ENCODE measurements around the gene HDAC4.

The HDAC4 gene

DNA sequence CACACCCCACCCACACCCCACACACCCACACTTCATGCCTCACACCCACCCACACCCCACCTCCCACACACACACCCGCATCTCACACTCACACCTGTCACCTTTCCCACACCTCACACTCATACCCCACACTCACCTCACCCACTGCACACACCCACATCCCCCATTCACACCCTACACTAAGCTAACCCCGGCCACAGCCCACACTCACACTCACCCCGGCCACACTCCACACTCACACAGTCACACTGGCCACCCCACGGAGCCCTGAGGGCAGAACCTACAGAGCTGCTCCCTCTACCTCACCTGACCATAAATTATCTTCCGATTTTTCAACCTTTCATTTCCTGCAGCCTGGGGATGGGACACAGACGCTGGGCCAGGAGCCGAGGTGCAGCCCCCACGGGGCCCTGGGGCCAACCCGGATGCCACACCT is 241.3 kb downstream of the HDAC4 start:
- no peak for DNase-seq

DNA sequence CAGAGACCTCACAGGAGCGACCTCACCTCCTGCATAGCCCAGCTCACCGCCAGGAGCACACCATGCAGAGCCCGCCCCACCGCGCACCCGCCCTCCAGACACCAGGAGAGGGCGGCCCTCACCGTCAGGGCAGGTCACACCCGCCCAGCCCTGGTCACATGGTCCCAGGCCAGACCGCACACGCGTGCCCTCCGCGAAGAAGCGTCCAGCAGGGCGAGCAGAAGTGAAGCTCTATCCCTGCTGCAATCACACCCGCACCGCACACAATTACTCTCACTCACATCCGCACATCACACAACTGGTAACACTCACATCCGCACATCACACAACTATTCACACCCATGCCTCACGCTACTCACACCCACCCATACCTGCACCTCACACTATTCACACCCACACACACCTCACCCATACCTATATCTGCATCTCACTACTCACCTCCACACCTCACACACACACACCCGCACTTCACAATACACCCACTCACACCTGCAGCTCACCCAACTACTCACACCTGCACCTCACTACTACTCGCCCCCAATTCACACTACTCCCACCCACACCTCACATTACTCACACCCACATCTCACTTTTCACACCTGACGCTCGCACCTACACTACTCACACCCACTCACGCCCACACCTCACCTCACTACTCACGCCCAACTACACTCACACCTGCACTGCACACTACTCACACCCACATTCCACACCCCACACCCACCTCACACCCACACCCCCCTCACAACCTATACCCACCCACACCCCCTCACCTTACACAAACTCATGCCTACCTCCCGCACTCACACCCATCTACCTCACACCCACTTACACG is 242.0 kb downstream of the HDAC4 start:
- DNase-seq: no peak

DNA sequence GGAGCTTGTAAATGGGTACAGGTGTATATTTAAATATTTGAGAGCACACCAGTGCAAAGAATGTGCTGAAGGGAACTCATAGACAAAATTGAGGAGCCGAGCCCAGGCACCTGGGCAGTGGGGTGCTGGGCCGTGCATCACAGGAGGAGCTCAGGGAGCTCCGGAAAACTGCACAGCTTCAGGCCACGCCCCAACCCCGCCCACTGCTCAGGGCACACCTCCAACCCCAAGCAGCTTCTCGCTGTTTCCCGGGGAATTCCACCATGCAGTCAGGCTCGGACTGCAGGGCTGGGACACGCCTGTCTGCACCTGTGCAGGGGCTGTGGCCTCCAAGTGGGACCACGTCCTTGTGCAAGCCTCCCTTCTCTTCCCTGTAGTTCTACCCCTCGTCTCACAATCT is 243.0 kb downstream of the HDAC4 start:
- peak; percentile 38 for DNase-seq

DNA sequence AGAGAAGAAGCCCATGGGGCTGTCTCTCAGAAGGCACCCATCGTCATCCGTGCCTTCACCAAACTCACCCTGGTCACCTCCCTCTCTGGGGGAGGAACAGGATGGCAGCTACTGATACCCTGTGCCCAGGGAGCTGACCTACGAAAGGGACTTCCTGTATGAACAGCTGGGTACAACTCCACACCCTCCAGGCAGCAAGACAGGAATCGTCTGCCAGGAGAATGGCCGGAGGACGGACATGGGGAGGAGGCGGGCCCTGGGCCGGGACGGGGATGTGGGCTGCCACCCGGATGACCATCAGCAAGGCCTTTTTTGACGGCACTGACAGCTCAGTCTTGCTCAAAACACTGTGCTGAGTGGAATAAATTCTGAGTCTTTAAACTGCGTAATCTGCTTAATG is 243.6 kb downstream of the HDAC4 start:
- DNase-seq: no peak

DNA sequence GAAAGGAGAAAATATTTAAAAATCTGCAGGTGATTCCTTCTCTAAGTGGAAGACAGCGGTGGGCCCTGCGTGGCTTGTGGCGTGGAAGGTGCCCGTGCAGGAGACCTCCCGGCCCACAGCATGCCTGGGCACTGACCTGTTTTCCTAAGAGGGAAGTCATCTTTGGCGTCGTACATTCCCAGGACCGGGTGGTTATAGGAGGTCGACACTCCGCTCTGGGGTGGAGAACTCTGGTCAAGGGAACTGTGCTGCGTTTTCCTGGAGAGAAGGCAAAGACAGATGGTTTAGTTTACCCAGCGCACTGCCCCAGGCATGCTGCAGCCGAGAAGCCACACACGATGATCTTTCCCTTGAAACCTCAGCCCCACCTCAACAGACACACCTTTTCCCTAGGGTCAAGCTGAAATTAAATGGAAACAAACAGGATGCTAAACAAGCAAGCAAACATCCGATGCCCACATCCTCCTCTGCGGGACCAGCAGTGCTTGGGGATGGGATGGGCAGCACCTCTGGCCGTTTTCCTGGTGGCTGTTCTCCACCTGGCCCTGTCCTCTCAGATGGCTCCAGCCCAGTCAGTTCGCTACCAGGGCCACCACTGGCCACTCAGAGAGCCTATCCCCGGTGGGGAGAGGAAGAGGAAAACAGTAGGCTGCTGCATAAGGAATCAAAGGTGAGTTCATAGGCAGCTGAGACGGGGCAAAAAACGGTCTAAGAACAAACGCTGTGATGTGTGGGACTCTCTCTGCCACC is 244.1 kb downstream of the HDAC4 start:
- no peak for DNase-seq

DNA sequence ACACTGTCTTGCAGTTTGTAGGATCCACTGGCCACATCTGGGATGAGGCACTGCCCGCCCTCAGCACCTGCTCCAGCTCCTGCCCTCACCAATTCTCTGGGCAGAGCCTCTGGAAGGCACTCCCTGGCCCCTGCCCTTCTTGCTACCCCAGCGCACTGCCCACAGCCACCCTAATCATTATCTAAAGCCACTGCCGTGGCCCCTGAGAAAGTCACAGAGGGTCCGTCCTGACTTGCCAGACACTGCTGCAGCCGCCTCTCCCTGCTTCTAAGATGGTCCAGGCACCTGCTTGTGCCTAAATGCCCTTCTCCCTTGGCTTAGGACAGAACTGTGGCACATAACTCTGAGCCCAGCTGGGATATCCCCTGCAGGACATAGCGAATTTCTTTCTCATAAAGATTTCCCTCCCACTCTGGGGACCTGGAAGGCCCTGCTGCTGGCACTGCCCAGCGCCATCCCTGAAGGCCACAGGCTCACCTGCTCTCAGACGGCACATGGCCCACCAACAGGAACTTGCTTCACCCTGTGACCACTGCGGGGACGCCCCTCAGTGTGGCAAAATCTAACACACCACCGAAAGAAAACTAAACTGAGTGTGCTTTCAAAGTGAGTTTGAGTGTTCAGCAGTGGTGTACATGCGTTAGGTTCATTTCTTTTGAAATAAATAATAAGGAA is 244.9 kb downstream of the HDAC4 start:
- no peak for DNase-seq

DNA sequence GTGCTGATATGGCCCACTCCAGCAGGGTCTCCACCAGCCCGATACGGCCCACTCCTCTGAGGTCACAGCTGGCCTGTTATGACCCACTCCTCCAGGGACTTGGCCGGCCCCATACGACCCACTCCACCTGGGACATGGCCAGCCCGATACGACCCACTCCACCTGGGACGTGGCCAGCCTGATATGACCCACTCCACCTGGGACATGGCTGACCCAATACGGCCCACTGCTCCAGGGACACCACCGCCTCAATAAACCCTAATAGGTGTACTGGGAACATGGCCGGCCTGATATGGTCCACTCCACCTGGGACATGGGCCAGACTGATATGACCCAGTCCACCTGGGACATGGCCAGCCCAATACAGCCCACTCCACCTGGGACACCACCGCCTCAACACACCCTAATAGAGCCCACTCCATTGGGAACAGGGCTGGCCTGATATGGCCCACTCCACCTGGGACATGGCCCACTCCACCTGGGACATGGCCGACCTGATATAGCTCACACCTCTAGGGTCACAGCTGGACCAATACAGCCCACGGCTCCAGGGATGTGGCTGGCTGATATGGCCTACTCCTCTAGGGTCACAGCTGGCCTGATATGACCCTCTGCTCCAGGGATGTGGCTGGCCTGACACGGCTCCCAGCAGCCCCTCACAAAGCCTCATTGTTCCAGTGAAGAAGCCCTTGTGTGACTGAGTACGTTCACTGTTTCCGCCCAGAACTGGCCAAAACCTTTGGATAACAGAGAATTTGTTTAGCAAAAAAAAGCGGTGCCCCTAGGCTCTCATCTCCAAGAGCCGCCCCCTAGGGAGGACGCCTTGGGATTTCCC is 245.6 kb downstream of the HDAC4 start:
- no peak for DNase-seq

DNA sequence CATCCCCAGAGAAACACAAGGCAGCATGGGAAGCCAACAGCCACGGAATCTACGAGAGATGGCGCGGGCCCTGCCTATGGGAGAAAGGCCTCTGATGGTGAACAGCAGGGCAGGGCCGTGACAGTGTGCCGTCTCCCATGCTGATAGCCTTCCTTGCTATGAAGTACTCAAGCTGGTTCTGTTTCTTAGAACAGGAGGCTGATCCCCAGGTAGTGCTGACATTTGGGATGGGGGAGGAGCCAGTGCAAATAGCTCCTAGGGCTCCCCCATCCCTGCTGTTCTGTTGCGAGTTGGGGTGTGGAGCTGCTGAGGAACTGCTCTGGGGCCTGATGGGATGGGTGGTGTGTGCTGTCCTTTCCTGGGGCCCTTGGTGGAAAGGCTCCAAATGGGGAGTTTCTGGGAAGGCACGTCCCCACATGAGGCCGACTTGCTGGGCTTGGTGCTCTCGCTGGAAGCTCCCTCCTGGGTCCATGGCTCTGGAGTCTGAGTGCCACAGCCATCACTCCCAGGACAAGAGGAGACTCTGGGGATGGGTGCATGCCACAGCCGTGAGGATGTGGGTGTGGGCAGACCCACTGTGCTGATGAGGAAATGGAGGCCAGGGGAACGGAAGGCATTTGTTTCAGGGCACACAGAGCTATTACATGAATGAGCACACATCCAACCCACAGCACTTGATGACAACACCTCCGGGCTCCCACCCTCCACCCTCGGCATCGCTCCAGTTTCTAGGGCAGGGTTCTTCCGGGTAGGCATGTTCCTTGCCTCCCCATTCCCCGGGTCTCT is 246.8 kb downstream of the HDAC4 start:
- no peak for DNase-seq

DNA sequence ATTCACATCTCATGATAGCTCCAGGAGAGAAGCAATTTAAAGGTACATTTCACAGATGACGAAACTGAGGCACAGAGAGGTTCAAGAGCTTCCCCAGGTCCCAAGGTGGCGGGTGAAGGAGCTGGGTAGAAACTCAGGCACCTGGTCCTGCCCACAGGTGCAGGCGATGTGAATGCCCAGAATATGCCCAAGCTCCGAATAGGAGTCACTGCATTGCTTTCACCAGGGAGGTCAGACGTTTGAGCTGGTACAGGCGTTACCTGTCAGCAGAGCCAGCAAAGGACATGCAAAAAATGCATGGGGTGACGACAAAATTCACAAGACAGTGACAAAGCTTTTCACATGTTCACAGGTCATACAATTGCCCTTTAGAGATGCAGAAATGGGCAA is 247.9 kb downstream of the HDAC4 start:
- DNase-seq: no peak

DNA sequence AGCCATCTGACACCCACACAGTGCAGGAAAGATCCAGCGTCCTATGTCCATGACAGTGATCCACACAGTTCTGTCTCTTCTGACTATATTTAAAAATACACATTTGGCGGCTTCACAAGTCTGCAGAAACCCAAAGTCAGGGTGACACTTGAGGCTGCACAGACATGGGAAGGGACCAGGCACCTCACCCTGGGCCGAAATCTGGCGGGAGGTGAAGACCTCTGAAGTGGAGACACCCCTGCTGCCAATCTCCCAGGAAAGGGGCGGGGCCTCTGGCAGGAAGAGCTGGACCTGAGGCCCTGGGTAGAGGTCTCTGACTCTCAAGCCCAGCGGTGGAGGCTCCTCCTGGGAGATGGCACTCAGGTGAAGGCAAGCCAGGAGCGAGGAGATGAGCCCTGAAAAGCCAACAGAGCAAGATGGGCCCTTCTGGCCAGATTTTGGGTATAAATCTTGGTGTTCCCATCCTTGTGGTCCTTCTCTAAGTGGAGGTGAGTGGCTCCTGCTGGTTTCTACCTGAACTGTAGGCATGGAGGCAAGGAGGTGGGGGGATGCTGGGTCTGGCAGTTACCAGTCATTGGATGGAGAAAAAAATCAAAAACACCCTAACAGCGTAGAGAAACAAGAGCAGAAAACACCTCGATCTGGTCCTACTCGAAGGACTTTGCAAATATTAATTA is 248.4 kb downstream of the HDAC4 start:
- no peak for DNase-seq

DNA sequence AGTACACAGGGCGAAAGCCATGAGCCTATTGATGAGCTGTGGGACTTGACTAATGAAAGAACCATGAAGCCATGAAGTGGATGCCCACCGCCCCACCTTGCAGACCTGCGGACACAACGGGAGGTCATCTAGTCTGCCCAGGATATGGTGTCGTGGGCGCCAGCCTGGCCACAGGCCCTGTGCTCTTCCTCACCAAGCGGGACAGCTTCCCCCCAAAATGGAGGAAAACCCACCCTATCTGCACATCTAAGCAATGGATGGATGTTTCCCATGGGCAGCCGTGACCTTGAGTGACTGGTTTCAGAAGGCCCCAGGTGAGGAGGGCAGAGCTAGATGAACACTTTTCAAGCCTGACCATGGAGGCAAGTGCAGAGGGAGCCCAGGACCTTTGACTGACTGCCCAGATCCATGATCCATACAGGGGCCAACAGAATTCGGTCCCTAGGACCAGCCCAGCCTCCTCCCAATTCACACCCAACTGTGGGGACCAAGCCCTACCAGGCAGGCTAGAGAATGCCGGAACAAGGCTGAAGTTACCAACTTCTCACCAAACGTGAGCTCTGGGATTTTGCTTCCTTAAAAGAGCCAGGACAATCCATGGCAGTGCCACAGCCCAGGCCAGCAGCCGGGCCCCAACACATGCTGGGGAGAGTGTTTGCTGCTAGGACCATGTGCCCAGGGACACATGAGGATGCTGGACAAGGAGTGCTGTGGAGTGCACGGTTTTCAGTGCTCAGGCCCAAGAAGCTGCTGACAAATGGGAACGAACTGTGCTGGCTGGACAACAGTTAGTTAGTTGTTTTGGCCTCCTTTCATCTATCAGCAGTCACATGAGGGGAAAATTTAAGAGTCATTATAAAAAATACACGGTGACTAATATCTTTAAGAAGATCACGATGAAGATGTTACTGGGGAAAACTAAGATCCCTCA is 249.4 kb downstream of the HDAC4 start:
- no peak for DNase-seq

DNA sequence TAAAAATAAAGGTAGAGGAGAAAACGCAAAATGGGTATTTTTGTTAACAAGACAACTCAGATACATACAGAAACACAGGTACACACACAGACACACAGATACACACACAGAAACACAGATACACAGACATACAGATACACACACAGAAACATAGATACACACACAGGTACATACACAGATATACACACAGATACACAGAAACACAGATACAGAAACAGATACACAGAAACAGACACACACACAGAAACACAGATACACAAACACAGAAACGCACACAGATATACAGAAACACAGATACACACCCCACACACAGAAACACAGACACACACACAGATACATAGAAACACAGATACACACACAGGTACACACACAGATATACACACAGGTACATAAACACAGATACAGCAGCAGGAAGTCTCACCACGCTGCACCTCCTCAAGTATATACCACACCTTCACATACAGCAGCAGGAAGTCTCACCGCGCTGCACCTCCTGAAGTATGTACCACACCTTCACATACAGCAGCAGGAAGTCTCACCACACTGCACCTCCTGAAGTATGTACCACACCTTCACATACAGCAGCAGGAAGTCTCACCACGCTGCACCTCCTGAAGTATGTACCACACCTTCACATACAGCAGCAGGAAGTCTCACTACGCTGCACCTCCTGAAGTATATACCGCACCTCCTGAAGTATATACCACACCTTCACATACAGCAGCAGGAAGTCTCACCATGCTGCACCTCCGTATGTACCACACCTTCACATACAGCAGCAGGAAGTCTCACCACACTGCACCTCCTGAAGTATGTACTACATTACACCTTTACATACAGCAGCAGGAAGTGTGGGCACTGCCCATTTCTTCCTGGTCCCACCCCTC is 250.5 kb downstream of the HDAC4 start:
- no peak for DNase-seq

DNA sequence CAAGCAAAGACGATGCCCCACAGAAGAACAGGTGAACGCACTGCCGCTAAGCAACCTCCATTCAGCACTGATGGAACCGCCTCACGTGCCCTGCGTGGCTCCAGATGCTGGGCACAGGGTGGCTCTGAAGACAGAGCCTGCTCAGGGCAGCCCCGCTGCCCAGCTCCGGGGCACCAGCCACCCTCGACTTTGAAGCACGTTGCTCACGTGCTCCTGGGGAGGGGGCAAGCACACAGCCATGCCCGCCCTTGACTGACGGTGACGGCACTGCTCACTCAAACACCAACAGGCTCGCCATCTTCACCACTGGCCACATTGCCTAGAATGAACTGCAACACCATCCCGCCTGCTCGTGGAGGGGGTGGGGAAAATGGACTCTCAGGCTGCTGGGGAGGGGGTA is 251.3 kb downstream of the HDAC4 start:
- DNase-seq: no peak

DNA sequence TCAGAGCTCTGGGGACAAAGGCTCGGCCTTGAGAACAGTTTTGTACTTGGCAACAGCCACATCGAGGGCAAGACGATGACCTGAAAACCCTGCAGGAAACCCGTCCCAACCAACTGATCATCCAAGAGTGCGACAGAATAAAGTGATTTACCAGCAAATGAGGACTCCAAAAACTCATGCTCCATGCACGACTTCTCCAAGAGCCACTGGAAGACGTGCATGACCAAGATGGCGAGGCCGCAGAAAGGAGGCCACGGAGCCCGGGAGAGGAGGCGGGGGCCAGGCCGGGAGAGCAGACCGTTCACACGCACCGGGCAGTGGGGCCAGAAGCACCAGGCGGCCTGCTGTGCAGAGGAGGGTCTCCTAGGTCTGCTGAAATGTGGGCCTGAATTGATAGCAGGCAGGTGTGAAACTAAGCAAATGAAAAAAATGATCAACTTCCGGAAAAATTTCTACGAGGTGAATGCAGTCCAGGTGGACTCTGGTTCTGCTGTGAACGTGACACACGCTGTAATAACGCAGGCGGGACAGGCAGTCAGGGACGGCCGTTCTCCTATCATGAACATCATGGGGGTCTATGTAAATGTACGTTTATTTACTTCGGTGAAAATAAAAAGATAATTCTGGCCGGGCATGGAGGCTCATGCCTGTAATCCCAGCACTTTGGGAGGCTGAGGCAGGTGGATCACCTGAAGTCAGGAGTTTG is 252.2 kb downstream of the HDAC4 start:
- DNase-seq: no peak

DNA sequence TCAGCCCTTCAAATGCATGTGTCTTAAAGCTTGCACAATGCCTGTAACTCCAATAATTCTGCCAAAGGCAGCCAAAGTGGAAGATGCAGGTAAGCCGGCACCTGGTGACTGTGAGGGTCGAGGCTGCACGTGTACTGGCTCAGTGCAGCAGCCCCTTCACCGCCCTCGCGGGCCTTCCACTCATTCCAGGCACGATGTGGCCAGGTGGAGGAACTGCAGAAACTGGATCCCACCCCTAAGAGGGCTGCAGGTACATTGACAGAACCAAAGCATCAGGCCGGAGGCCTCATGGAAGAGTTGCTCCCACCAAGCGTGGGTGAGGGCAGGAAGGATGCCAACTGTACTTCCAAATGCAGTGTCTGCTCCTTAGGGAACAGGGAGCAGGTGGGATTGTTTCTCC is 253.4 kb downstream of the HDAC4 start:
- no peak for DNase-seq

DNA sequence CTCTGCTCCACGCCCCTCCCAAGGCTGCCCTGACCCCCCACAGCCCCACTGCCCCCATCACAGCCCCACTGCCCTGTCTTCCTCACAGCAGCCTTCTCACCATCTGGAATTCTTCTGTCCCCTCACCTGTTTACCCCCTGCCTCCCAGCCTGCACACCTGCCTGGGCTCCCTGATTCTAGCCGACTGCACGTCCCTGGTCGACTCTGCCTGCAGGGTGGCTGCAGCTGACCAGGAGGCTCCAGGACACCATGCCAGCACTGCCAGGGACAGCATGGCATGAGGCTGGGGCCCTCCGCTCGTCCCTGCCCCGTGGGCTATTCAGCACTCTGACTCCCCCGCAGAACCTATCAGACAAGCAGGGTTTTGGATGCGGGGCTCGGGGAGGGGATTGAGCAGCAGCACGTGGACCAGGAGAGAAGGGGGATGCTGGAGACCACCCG is 254.1 kb downstream of the HDAC4 start:
- no peak for DNase-seq

DNA sequence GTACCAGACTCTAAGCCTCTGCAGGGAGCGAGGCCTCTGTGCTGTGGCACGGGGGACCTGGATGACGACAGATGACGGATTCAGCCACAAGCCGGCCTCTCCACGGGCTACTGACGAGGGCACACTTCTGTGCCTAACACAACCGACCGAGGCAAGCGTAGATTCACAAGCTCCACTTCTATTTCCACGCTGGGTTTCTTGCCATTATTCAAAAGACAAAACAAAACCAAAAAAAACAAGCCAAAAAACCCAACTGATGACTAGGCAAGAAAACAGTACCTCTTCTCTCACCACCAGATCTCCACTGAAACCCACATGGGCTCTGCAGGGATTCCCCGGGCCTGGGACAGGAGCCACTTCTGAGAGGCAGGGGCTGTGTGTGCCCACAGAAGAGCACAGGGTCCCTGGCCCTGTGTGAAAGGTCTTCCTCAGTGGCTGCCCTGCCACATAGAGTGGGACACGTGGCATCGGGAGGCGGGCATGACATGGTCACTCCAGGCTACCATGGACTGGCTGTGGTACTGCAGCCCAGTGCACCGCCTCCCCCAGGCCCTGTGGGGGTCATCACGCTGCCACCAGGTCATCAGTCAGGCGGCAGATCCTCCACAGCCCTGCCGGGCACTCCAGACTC is 254.7 kb downstream of the HDAC4 start:
- no peak for DNase-seq

DNA sequence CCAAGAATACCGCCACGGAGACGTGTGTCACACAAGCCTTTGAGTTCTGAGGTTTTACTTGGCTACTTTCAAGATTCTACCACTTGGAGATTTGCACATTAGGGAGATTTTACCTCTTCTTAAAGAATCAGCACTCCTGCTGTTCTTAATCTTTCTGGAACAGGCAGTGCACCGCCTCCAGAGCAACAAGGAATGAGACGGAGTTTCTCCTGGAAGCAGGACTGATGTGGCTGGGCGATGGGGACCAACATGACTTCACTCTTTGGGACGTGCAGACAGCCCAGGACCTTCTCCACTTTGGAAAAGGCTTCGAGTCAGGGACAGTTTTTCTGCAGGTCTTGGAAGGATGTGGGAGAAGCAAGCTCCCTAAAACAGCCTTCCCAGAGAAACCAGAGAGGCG is 255.2 kb downstream of the HDAC4 start:
- DNase-seq: no peak
